Naive thymus-derived CD4-positive, alpha-beta T cell (primary cell): ENCODE data around the gene NSG2. TPM values are rescaled to one million over a fixed set of nuclear protein-coding genes. Genes with fewer than 3 reads are reported as not detected.

ENCODE experiments used
- ATAC-seq: fragments of 150-1000 bp; cut with Tn5 transposase; 2 replicates; pipeline ENCODE4 v1.10.0; 2021; ENCODE audit warnings: mild to moderate bottlenecking, moderate library complexity
- CTCF ChIA-PET: fragments of 350-600 bp; sonication (Branson Sonifier 250); formaldehyde crosslinking; loops from one replicate; lab custom pipeline; 2021; ENCODE audit warnings: antibody characterized with exemption; lab: Charles Lee
- POLR2A ChIA-PET: fragments of 350-600 bp; sonication (Branson Sonifier 250); formaldehyde crosslinking; loops from one replicate; lab custom pipeline; 2021; ENCODE audit warnings: antibody characterized with exemption, inconsistent platforms; lab: Charles Lee
- DNase-seq, 9 donors: peaks; one replicate each; pipeline versions ENCODE4 v3.0.0 to v3.0.0-alpha.2; 2020 to 2022; ENCODE audit warnings: mixed read lengths in 1 of 9
- H3K27ac ChIP-seq: one replicate; pipeline ENCODE4 v1.7.0; 2013; ENCODE audit warnings: mild to moderate bottlenecking, low read depth, low read length, moderate library complexity
- H3K27me3 ChIP-seq, 2 donors: one replicate each; pipeline ENCODE4 v1.7.0; 2013; ENCODE audit warnings: low read length in 2 of 2, mild to moderate bottlenecking in 2 of 2, moderate library complexity in 2 of 2; ENCODE audit not compliant: control insufficient read depth in 2 of 2, insufficient read depth in 2 of 2
- H3K36me3 ChIP-seq, 3 experiments: 1 replicate in 2 of 3; 2 replicates in 1 of 3; pipeline ENCODE4 v1.7.0; 2013; ENCODE audit warnings: low read length in 3 of 3, mild to moderate bottlenecking in 3 of 3, moderate library complexity in 1 of 3; ENCODE audit not compliant: insufficient read depth in 3 of 3, control insufficient read depth in 2 of 3
- H3K4me1 ChIP-seq, 2 donors: one replicate each; pipeline ENCODE4 v1.7.0; 2013; ENCODE audit warnings: low read length in 2 of 2, mild to moderate bottlenecking in 2 of 2, moderate library complexity in 1 of 2; ENCODE audit not compliant: control insufficient read depth in 2 of 2, insufficient read depth in 2 of 2
- H3K4me3 ChIP-seq: 2 replicates; pipeline ENCODE4 v1.7.0; 2013; ENCODE audit warnings: mild to moderate bottlenecking, low read length
- H3K9me3 ChIP-seq, 3 experiments: 1 replicate in 2 of 3; 2 replicates in 1 of 3; pipeline ENCODE4 v1.7.0; 2013; ENCODE audit warnings: low read length in 3 of 3; ENCODE audit not compliant: control insufficient read depth in 2 of 3
- H3K27ac Mint-ChIP-seq, 9 donors: one replicate each; pipeline ENCODE4 v1.8.0; 2020 to 2022; ENCODE audit warnings: mixed read lengths in 9 of 9, mild to moderate bottlenecking in 8 of 9, moderate library complexity in 5 of 9, inconsistent platforms in 2 of 9
- H3K27me3 Mint-ChIP-seq, 5 donors: one replicate each; pipeline ENCODE4 v1.8.0; 2021 to 2022; ENCODE audit warnings: mixed read lengths in 5 of 5, mild to moderate bottlenecking in 1 of 5
- H3K36me3 Mint-ChIP-seq, 5 donors: one replicate each; pipeline ENCODE4 v1.8.0; 2020 to 2022; ENCODE audit warnings: mixed read lengths in 5 of 5, mild to moderate bottlenecking in 3 of 5, inconsistent platforms in 1 of 5
- H3K4me1 Mint-ChIP-seq, 7 donors: one replicate each; pipeline ENCODE4 v1.8.0; 2020 to 2022; ENCODE audit warnings: mixed read lengths in 7 of 7, mild to moderate bottlenecking in 3 of 7, inconsistent platforms in 1 of 7
- H3K4me3 Mint-ChIP-seq, 10 donors: one replicate each; pipeline ENCODE4 v1.8.0; 2020 to 2022; ENCODE audit warnings: mild to moderate bottlenecking in 10 of 10, mixed read lengths in 10 of 10, moderate library complexity in 6 of 10, inconsistent platforms in 2 of 10
- H3K9me3 Mint-ChIP-seq, 11 donors: one replicate each; pipeline ENCODE4 v1.8.0; 2020 to 2022; ENCODE audit warnings: mixed read lengths in 11 of 11, mild to moderate bottlenecking in 4 of 11, inconsistent platforms in 1 of 11, moderate library complexity in 1 of 11
- intact Hi-C, 2 donors: fragments of 100-400 bp; cut with micrococcal nuclease; formaldehyde crosslinking; loops; one replicate each; pipeline ENCODE4 v1.15.1; 2023
- polyA plus RNA-seq, 2 donors: library from polyadenylated mRNA; unstranded; fragments of 300-500 nt; fragmentation: Illumina TruSeq; gene quantifications; one replicate each; pipeline ENCODE4 v1.2.3, GENCODE V29; 2021
- total RNA-seq, 6 experiments: library from RNA in 5 of 6; stranded (reverse) in 5 of 6; gene quantifications; 1 replicate in 5 of 6; 2 replicates in 1 of 6; pipeline ENCODE4 v1.2.3 and lab custom pipeline; 2021 to 2026

Gene NSG2
- total and polyA plus RNA-seq, 7 experiments from 2014 or later, result not detected

DNA sequence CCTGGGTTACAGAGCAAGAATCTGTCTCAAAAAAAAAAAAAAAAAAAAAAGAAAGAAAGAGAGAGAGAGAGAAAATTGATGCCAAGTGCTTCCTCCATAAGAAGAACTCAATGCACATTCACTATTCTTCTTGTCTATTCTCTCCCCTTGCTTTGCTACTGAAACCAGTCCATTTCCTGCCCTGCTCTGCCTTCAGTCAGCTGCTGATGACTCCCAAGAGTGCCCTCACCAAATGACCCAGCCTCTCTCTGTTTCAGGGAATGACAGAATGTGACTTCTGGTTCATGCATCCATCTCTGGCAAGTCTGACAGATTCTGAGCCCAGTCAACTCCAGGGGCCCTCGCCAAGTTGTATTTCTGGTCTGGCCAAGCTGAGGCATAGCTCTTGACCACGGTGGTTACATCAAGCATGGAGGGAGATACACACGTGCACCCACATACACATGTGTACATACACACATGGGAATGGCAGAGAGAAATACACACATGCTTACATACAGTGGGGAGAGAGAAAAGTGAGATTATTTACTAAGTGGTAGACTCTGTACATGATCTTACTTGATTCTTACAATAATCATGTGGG lies 106.2 kb downstream of the NSG2 start:
- no peak overlapping the region for H3K4me3 ChIP-seq
- H3K4me1 ChIP-seq, result no peaks in the 10 kb centered on the region
- no peaks in the 10 kb centered on the region for H3K4me1 Mint-ChIP-seq
- peaks cover 0 to 4% (median 0%) of the 10 kb centered on the region in 5 donors for H3K36me3 Mint-ChIP-seq
- ChIA-PET POLR2A (no interaction called here), CTCF (no interaction called here)
- no peak for DNase-seq
- peaks cover 0 to 18% (median 14%) of the 10 kb centered on the region in 5 donors for H3K27me3 Mint-ChIP-seq
- no peaks in the 10 kb centered on the region for H3K27me3 ChIP-seq
- peaks cover 0 to 11% (median 0%) of the 10 kb centered on the region in 3 experiments for H3K9me3 ChIP-seq
- H3K27ac Mint-ChIP-seq, result no peak overlapping the region
- no peak overlapping the region for H3K27ac ChIP-seq
- ATAC-seq, result no peak
- H3K36me3 ChIP-seq, result no peaks in the 10 kb centered on the region
- no peak overlapping the region for H3K4me3 Mint-ChIP-seq
- H3K9me3 Mint-ChIP-seq, result peaks cover 0 to 32% (median 13%) of the 10 kb centered on the region in 11 donors
- intact Hi-C loops, result no loop called here

GRCh38 chr5:174154559-174154958 lies 109.1 kb downstream of the NSG2 start:
- H3K4me1 ChIP-seq, result no peaks in the 10 kb centered on the region
- intact Hi-C loops, result no loop called here
- ChIA-PET CTCF (no interaction called here), POLR2A (no interaction called here)
- H3K4me3 ChIP-seq, result no peak overlapping the region
- peaks cover 0 to 16% (median 6%) of the 10 kb centered on the region in 5 donors for H3K27me3 Mint-ChIP-seq
- H3K27ac ChIP-seq, result no peak overlapping the region
- no peak overlapping the region for H3K4me3 Mint-ChIP-seq
- H3K27ac Mint-ChIP-seq, result no peak overlapping the region
- H3K27me3 ChIP-seq, result no peaks in the 10 kb centered on the region
- H3K9me3 ChIP-seq, result peaks cover 0 to 14% (median 0%) of the 10 kb centered on the region in 3 experiments
- no peaks in the 10 kb centered on the region for H3K36me3 ChIP-seq
- peaks cover 8 to 52% (median 14%) of the 10 kb centered on the region in 11 donors for H3K9me3 Mint-ChIP-seq
- H3K36me3 Mint-ChIP-seq, result peaks cover 0 to 4% (median 0%) of the 10 kb centered on the region in 5 donors
- no peaks in the 10 kb centered on the region for H3K4me1 Mint-ChIP-seq
- DNase-seq, result no peak
- ATAC-seq, result no peak

DNA sequence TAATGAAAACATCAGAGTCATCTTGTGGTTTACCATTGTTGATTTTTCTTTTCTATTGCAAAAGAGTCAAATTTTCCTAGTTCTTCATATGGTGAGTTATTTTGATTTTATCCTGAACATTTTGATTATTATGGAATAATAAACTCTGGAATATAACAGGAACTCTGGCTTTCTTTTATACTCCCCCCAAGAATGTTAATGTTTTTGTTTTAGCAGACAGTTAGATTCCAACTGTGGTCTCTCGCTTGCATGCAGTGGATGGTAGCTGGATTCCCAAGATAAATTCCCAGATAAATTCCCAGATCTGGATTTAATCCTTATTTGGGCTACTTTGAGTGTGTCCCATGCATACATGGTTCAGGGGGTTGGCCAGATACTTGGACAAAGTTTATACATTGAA lies 109.8 kb downstream of the NSG2 start:
- H3K4me1 Mint-ChIP-seq, result no peaks in the 10 kb centered on the region
- peaks cover 0 to 17% (median 5%) of the 10 kb centered on the region in 5 donors for H3K27me3 Mint-ChIP-seq
- CTCF ChIA-PET, result no interaction called here
- Histone ChIP-seq H3K9me3 (peaks cover 0 to 14% (median 0%) of the 10 kb centered on the region in 3 experiments), H3K27ac (no peak overlapping the region), H3K27me3 (no peaks in the 10 kb centered on the region), H3K36me3 (no peaks in the 10 kb centered on the region), H3K4me3 (no peak overlapping the region), H3K4me1 (no peaks in the 10 kb centered on the region)
- peaks cover 8 to 52% (median 14%) of the 10 kb centered on the region in 11 donors for H3K9me3 Mint-ChIP-seq
- POLR2A ChIA-PET, result no interaction called here
- intact Hi-C loops, result no loop called here
- H3K4me3 Mint-ChIP-seq, result no peak overlapping the region
- H3K27ac Mint-ChIP-seq, result no peak overlapping the region
- peaks cover 0 to 4% (median 0%) of the 10 kb centered on the region in 5 donors for H3K36me3 Mint-ChIP-seq
- DNase-seq, result no peak
- no peak for ATAC-seq

DNA sequence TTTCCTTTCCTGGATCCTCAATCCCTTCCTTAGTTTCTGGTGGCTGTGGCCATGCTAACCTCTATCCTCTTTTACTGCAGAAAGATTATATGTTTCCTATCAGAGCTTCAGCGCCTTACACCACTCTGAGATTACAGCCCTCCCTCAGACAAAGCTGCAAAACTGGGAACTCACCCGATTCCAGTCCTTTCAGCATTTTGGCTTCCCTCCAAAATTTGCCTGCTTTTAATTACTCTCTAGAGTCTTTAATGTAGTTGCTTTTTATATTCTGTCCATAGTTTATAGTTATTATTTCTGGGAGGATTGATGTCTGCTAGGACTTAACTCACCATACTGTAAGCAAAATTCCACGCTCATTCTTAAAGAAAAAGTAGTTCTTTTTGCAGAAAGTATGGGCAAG lies 110.2 kb downstream of the NSG2 start:
- H3K27ac ChIP-seq, result no peak overlapping the region
- Mint-ChIP-seq H3K4me1 (no peaks in the 10 kb centered on the region), H3K9me3 (peaks cover 8 to 52% (median 14%) of the 10 kb centered on the region in 11 donors), H3K27ac (no peak overlapping the region), H3K27me3 (peaks cover 0 to 18% (median 5%) of the 10 kb centered on the region in 5 donors), H3K36me3 (peaks cover 0 to 4% (median 0%) of the 10 kb centered on the region in 5 donors), H3K4me3 (no peak overlapping the region)
- no peak overlapping the region for H3K4me3 ChIP-seq
- no peak for DNase-seq
- H3K4me1 ChIP-seq, result no peaks in the 10 kb centered on the region
- POLR2A ChIA-PET, result no interaction called here
- no peak for ATAC-seq
- intact Hi-C loops, result no loop called here
- peaks cover 0 to 14% (median 0%) of the 10 kb centered on the region in 3 experiments for H3K9me3 ChIP-seq
- CTCF ChIA-PET, result no interaction called here
- no peaks in the 10 kb centered on the region for H3K27me3 ChIP-seq
- H3K36me3 ChIP-seq, result no peaks in the 10 kb centered on the region

DNA sequence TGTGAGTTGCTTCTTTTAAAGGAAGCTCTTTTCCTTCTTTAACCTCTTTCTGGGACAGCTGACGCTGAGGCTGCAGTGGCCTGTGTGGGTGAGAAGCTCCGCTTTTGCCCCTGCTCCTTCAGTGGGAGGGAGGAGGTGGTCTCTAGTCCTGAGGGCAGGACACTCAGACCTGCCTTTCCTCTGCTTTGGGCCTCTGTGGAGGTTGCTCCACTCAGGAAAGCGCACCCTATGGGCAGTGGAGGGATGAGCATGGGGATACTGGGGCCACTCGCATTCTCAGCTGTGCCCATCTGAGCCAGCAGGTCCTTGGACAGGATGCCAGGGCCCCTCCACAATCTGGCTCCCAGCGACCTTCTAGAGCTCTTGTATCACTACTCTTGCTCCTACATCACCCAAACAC lies 111.5 kb downstream of the NSG2 start:
- ChIA-PET CTCF (interaction anchor here (0.6 kb wide), 1 partner anchor 86 kb away, joined by 5 read pairs; no protein-coding TSS in a partner anchor), POLR2A (no interaction called here)
- Histone ChIP-seq H3K4me3 (no peak overlapping the region), H3K27ac (no peak overlapping the region), H3K27me3 (no peaks in the 10 kb centered on the region), H3K36me3 (no peaks in the 10 kb centered on the region), H3K9me3 (peaks cover 0 to 14% (median 0%) of the 10 kb centered on the region in 3 experiments), H3K4me1 (no peaks in the 10 kb centered on the region)
- peaks cover 0 to 4% (median 0%) of the 10 kb centered on the region in 5 donors for H3K36me3 Mint-ChIP-seq
- H3K27me3 Mint-ChIP-seq, result peaks cover 0 to 18% (median 5%) of the 10 kb centered on the region in 5 donors
- no peak overlapping the region for H3K4me3 Mint-ChIP-seq
- ATAC-seq, result no peak
- no peak for DNase-seq
- peaks cover 7 to 52% (median 14%) of the 10 kb centered on the region in 11 donors for H3K9me3 Mint-ChIP-seq
- H3K27ac Mint-ChIP-seq, result no peak overlapping the region
- intact Hi-C loops, result no loop called here
- no peaks in the 10 kb centered on the region for H3K4me1 Mint-ChIP-seq

Other genes starting within 250 kb of the NSG2 start
- gene CPEB4, start 157.4 kb upstream of the NSG2 start, total RNA-seq, result 10 to 100 TPM; 12.6 to 40.4 (median 17.5) TPM
- 1 to 10 TPM; 3.9 to 6.9 TPM for gene CPEB4, start 157.4 kb upstream of the NSG2 start, polyA plus RNA-seq
- gene C5orf47, start 56.5 kb upstream of the NSG2 start, total RNA-seq, result not detected
- gene C5orf47, start 56.5 kb upstream of the NSG2 start, polyA plus RNA-seq, result not detected